ENCODE measurements around the gene FLNB. TPM values are rescaled to one million over a fixed set of nuclear protein-coding genes. Genes with fewer than 3 reads are reported as not detected.

Gene FLNB
- total and polyA plus RNA-seq, 10 of the 15 experiments (the other 5 are each of a cell fraction or from before 2014, with no cell fraction given): 13.6 to 51.8 (median 26.4) TPM

- no TSS peak for BruUV-seq (replicated peaks)
- H3K4me1 ChIP-seq (ENCODE audit: control insufficient read depth, insufficient read depth, low read length): no peaks in the 10 kb centered on the region
- TF ChIP-seq, protein P1, sequence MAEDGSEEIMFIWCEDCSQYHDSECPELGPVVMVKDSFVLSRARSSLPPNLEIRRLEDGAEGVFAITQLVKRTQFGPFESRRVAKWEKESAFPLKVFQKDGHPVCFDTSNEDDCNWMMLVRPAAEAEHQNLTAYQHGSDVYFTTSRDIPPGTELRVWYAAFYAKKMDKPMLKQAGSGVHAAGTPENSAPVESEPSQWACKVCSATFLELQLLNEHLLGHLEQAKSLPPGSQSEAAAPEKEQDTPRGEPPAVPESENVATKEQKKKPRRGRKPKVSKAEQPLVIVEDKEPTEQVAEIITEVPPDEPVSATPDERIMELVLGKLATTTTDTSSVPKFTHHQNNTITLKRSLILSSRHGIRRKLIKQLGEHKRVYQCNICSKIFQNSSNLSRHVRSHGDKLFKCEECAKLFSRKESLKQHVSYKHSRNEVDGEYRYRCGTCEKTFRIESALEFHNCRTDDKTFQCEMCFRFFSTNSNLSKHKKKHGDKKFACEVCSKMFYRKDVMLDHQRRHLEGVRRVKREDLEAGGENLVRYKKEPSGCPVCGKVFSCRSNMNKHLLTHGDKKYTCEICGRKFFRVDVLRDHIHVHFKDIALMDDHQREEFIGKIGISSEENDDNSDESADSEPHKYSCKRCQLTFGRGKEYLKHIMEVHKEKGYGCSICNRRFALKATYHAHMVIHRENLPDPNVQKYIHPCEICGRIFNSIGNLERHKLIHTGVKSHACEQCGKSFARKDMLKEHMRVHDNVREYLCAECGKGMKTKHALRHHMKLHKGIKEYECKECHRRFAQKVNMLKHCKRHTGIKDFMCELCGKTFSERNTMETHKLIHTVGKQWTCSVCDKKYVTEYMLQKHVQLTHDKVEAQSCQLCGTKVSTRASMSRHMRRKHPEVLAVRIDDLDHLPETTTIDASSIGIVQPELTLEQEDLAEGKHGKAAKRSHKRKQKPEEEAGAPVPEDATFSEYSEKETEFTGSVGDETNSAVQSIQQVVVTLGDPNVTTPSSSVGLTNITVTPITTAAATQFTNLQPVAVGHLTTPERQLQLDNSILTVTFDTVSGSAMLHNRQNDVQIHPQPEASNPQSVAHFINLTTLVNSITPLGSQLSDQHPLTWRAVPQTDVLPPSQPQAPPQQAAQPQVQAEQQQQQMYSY (CRISPR knock-in tag; IDR thresholded peaks at IDR 0.05): no peak
- TF ChIP-seq SUZ12 (IDR thresholded peaks at IDR 0.05; ENCODE audit: unreplicated experiment) (no peak), NR2C1 (IDR thresholded peaks at IDR 0.05) (no peak), TBL1XR1 (IDR thresholded peaks at IDR 0.05; ENCODE audit: low read depth, low read length) (no peak), NFXL1 (IDR thresholded peaks at IDR 0.05; ENCODE audit: borderline replicate concordance) (no peak), ELK1 (IDR thresholded peaks at IDR 0.05; ENCODE audit: low read depth, low read length) (no peak), ZZZ3 (IDR thresholded peaks at IDR 0.05; ENCODE audit: control insufficient read depth, insufficient read length, low read depth) (no peak), ZNF24 (IDR thresholded peaks at IDR 0.05) (no peak), IRF4 (IDR thresholded peaks at IDR 0.05; ENCODE audit: low read depth, low read length) (no peak), RCOR1 (conservative IDR thresholded peaks at IDR 0.05; ENCODE audit: low read depth, low read length) (no peak), ATF7 (IDR thresholded peaks at IDR 0.05; ENCODE audit: low read depth) (no peak), PAX5 (IDR thresholded peaks at IDR 0.05; ENCODE audit: borderline replicate concordance, low read depth, low read length) (no peak)
- TF ChIP-seq, protein P2, sequence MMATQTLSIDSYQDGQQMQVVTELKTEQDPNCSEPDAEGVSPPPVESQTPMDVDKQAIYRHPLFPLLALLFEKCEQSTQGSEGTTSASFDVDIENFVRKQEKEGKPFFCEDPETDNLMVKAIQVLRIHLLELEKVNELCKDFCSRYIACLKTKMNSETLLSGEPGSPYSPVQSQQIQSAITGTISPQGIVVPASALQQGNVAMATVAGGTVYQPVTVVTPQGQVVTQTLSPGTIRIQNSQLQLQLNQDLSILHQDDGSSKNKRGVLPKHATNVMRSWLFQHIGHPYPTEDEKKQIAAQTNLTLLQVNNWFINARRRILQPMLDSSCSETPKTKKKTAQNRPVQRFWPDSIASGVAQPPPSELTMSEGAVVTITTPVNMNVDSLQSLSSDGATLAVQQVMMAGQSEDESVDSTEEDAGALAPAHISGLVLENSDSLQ (IDR thresholded peaks at IDR 0.05): no peak
- TF ChIP-seq, protein P3, sequence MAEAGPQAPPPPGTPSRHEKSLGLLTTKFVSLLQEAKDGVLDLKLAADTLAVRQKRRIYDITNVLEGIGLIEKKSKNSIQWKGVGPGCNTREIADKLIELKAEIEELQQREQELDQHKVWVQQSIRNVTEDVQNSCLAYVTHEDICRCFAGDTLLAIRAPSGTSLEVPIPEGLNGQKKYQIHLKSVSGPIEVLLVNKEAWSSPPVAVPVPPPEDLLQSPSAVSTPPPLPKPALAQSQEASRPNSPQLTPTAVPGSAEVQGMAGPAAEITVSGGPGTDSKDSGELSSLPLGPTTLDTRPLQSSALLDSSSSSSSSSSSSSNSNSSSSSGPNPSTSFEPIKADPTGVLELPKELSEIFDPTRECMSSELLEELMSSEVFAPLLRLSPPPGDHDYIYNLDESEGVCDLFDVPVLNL (IDR thresholded peaks at IDR 0.05; ENCODE audit: low read depth, low read length): no peak
- ATAC-seq (no peak), FAIRE-seq (no peak), DNase-seq (ENCODE audit: low read depth, low spot score) (no peak)
- H3K36me3 ChIP-seq (ENCODE audit: control insufficient read depth in 2 of 2, insufficient read depth in 2 of 2, low read length in 1 of 2): peaks cover 5 to 10% of the 10 kb centered on the region in 2 experiments; a peak in 3 of 4 replicates
- 95% methylated on average over 13 of the region's 13 CpGs for WGBS (ENCODE audit: insufficient coverage, insufficient replicate concordance, low lambda C conversion rate, missing lambda C conversion rate)
- no peak overlapping the region for H3K4me2 ChIP-seq (ENCODE audit: control insufficient read depth, insufficient read depth)
- H3K27me3 ChIP-seq (replicated peaks in 1 of 2; ENCODE audit: control insufficient read depth in 2 of 2, insufficient read depth in 2 of 2, low read length in 1 of 2): no peaks in the 10 kb centered on the region
- ChIA-PET SMC1A (ENCODE audit: uncharacterized antibody, unreplicated experiment) (interaction anchor here (1.3 kb wide), 1 partner anchor 131 kb away, joined by 3 read pairs; no protein-coding TSS in a partner anchor), RAD21 (ENCODE audit: unreplicated experiment) (interaction anchor here (1.0 to 1.3 kb wide), 2 partner anchors 34 to 139 kb away, joined by 4 read pairs; no protein-coding TSS in a partner anchor), POLR2A (no interaction called here), CTCF (interaction anchor here (2.6 kb wide), 1 partner anchor 16 kb away, joined by 11 read pairs; no protein-coding TSS in a partner anchor)
- intact Hi-C loops (cut with micrococcal nuclease; ENCODE audit: unreplicated experiment) (no loop called here), in situ Hi-C loops (cut with MboI) (no loop called here)
- no peaks in the 10 kb centered on the region for H4K20me1 ChIP-seq (ENCODE audit: control insufficient read depth, insufficient read depth)
- no peaks in the 10 kb centered on the region for H3K9me3 ChIP-seq (replicated peaks; ENCODE audit: control insufficient read depth, insufficient read depth, low read length)
- no peaks in the 10 kb centered on the region for H3K79me2 ChIP-seq (ENCODE audit: control insufficient read depth, insufficient read depth, low read length)
- H3K9ac ChIP-seq (ENCODE audit: control insufficient read depth, insufficient read depth, low read length): no peak overlapping the region
- no peak overlapping the region for H2AFZ ChIP-seq (ENCODE audit: control insufficient read depth, low read depth, low read length)
- no peak overlapping the region for H3K4me3 ChIP-seq
- no peak overlapping the region for H3K27ac ChIP-seq (ENCODE audit: control insufficient read depth, insufficient read depth)
These were observed 142.6 kb downstream of the FLNB start for GRCh38 chr3:58150810-58151199.

All from GM12878 (cell line).